Measurements from ENCODE around the gene GLB1L3. TPM values are rescaled to one million over a fixed set of nuclear protein-coding genes. Genes with fewer than 3 reads are reported as not detected.

GLB1L3 gene
- total RNA-seq, 1 donor from 2014 or later: not detected

- peak; percentile 82 for DNase-seq (ENCODE audit: extremely low spot score, unreplicated experiment)
- no peaks in the 10 kb centered on the region for H3K36me3 Mint-ChIP-seq
- no peaks in the 10 kb centered on the region for H3K9me3 Mint-ChIP-seq
- H3K27ac Mint-ChIP-seq: peak within 1 kb of the TSS; percentile 63
- H3K4me1 Mint-ChIP-seq (ENCODE audit: unreplicated experiment): peaks cover 4% of the 10 kb centered on the region
- TF ChIP-seq CTCF (conservative IDR thresholded peaks at IDR 0.05): no peak
- peak within 1 kb of the TSS; percentile 90 for H3K4me3 Mint-ChIP-seq
- H3K27me3 Mint-ChIP-seq: peaks cover 80% of the 10 kb centered on the region
These were observed 55.4 kb downstream of the GLB1L3 start, which contains the start of gene GLB1L2 for GRCh38 chr11:134331354-134332188. Gene GLB1L2, plus strand, starts transcription at chr11:134331988. Its CDS starts 74 bp downstream, at chr11:134332062.

GRCh38 chr11:134332189-134332631, 56.0 kb downstream of the GLB1L3 start:
- peaks cover 4% of the 10 kb centered on the region for H3K4me1 Mint-ChIP-seq (ENCODE audit: unreplicated experiment)
- H3K9me3 Mint-ChIP-seq: no peaks in the 10 kb centered on the region
- no peak overlapping the region for H3K27ac Mint-ChIP-seq
- TF ChIP-seq CTCF (conservative IDR thresholded peaks at IDR 0.05): no peak
- H3K27me3 Mint-ChIP-seq: peaks cover 79% of the 10 kb centered on the region
- DNase-seq (ENCODE audit: extremely low spot score, unreplicated experiment): no peak
- H3K4me3 Mint-ChIP-seq: peak overlapping the region; percentile 85
- H3K36me3 Mint-ChIP-seq: no peaks in the 10 kb centered on the region

GRCh38 chr11:134332782-134333181, 56.6 kb downstream of the GLB1L3 start:
- no peak overlapping the region for H3K27ac Mint-ChIP-seq
- no peak for TF ChIP-seq CTCF (conservative IDR thresholded peaks at IDR 0.05)
- H3K27me3 Mint-ChIP-seq: peaks cover 73% of the 10 kb centered on the region
- DNase-seq (ENCODE audit: extremely low spot score, unreplicated experiment): no peak
- no peaks in the 10 kb centered on the region for H3K9me3 Mint-ChIP-seq
- no peaks in the 10 kb centered on the region for H3K36me3 Mint-ChIP-seq
- peak overlapping the region; percentile 85 for H3K4me3 Mint-ChIP-seq
- peaks cover 4% of the 10 kb centered on the region for H3K4me1 Mint-ChIP-seq (ENCODE audit: unreplicated experiment)

- no peak for DNase-seq (ENCODE audit: extremely low spot score, unreplicated experiment)
- no peak for TF ChIP-seq CTCF (conservative IDR thresholded peaks at IDR 0.05)
- H3K27me3 Mint-ChIP-seq: peaks cover 70% of the 10 kb centered on the region
- no peaks in the 10 kb centered on the region for H3K9me3 Mint-ChIP-seq
- H3K27ac Mint-ChIP-seq: no peak overlapping the region
- H3K4me1 Mint-ChIP-seq (ENCODE audit: unreplicated experiment): peaks cover 4% of the 10 kb centered on the region
- no peaks in the 10 kb centered on the region for H3K36me3 Mint-ChIP-seq
- peak overlapping the region; percentile 85 for H3K4me3 Mint-ChIP-seq
These were observed 57.1 kb downstream of the GLB1L3 start for GRCh38 chr11:134333312-134333711.

- Mint-ChIP-seq H3K36me3 (no peaks in the 10 kb centered on the region), H3K27ac (peak overlapping the region; percentile 43), H3K4me3 (no peak overlapping the region), H3K9me3 (no peaks in the 10 kb centered on the region), H3K27me3 (peaks cover 64% of the 10 kb centered on the region), H3K4me1 (ENCODE audit: unreplicated experiment) (peaks cover 4% of the 10 kb centered on the region)
- no peak for TF ChIP-seq CTCF (conservative IDR thresholded peaks at IDR 0.05)
- DNase-seq (ENCODE audit: extremely low spot score, unreplicated experiment): no peak
These were observed 57.8 kb downstream of the GLB1L3 start for GRCh38 chr11:134333946-134334345.

All from type B pancreatic cell (in vitro differentiated cells).